GM12892 (cell line): ENCODE data around the gene LY6G6F.

ENCODE experiments used
- POLR2A ChIP-seq: IDR thresholded peaks from 2 replicates; pipeline ENCODE4 v1.6.1; 2011; ENCODE audit warnings: low read depth, low read length, control low read depth
- POLR2AphosphoS5 ChIP-seq: IDR thresholded peaks from 2 replicates; pipeline ENCODE4 v1.6.1; 2011; ENCODE audit warnings: low read depth, low read length, control low read depth

- TF ChIP-seq POLR2AphosphoS5 (no peak), POLR2A (no peak)
Measured at GRCh38 chr6:31681135-31681671, 25.5 kb upstream of the LY6G6F start.
